ENCODE results near the gene PMPCA. TPM values are rescaled to one million over a fixed set of nuclear protein-coding genes. Genes with fewer than 3 reads are reported as not detected.

PMPCA gene
- total RNA-seq, 4 donors from 2014 or later = 22.8 to 43.9 (median 35.0) TPM

GRCh38 chr9:136412962-136413361, 2.5 kb downstream of the PMPCA start:
- no peaks in the 10 kb centered on the region for H3K9me3 ChIP-seq
- no peaks in the 10 kb centered on the region for H3K27me3 ChIP-seq
- H3K4me3 ChIP-seq = no peak overlapping the region
- intact Hi-C loops (cut with DNase I) = no loop called here
- TF ChIP-seq EP300 (IDR thresholded peaks at IDR 0.05) = no peak
- no peak for TF ChIP-seq CTCF (IDR thresholded peaks at IDR 0.05)
- TF ChIP-seq POLR2AphosphoS5 (IDR thresholded peaks at IDR 0.05) = no peak
- TF ChIP-seq POLR2A (IDR thresholded peaks at IDR 0.05; ENCODE audit: low read depth) = no peak
- no peak overlapping the region for H3K27ac ChIP-seq (replicated peaks in 1 of 4)
- peaks cover 22 to 40% (median 32%) of the 10 kb centered on the region in 4 donors for H3K4me1 ChIP-seq
- WGBS = 62% methylated on average over 8 of the region's 9 CpGs
- peaks cover 40 to 63% (median 57%) of the 10 kb centered on the region in 4 donors for H3K36me3 ChIP-seq
- no peak for DNase-seq (ENCODE audit: extremely low spot score)

GRCh38 chr9:136416427-136416826, 6.0 kb downstream of the PMPCA start:
- no peak for DNase-seq (ENCODE audit: extremely low spot score)
- intact Hi-C loops (cut with DNase I) = no loop called here
- WGBS = 91% methylated on average over 8 of the region's 8 CpGs

GRCh38 chr9:136416914-136417313, 6.5 kb downstream of the PMPCA start:
- no peaks in the 10 kb centered on the region for H3K27me3 ChIP-seq
- DNase-seq (ENCODE audit: extremely low spot score) = no peak
- peaks cover 74 to 100% (median 94%) of the 10 kb centered on the region in 4 donors for H3K36me3 ChIP-seq
- no peak for TF ChIP-seq CTCF (IDR thresholded peaks at IDR 0.05)
- TF ChIP-seq EP300 (IDR thresholded peaks at IDR 0.05) = no peak
- TF ChIP-seq POLR2A (IDR thresholded peaks at IDR 0.05; ENCODE audit: low read depth) = no peak
- no peak for TF ChIP-seq POLR2AphosphoS5 (IDR thresholded peaks at IDR 0.05)
- no peak overlapping the region for H3K4me3 ChIP-seq
- 91% methylated on average over 18 of the region's 19 CpGs for WGBS
- H3K27ac ChIP-seq (replicated peaks in 1 of 4) = no peak overlapping the region
- H3K4me1 ChIP-seq = peaks cover 1 to 10% (median 5%) of the 10 kb centered on the region in 4 donors
- no peaks in the 10 kb centered on the region for H3K9me3 ChIP-seq
- intact Hi-C loops (cut with DNase I) = no loop called here

More at GRCh38 chr9:136416427-136416826, 6.0 kb downstream of the PMPCA start:
- TF ChIP-seq POLR2A (IDR thresholded peaks at IDR 0.05; ENCODE audit: low read depth) (no peak), POLR2AphosphoS5 (IDR thresholded peaks at IDR 0.05) (no peak)
- no peak overlapping the region for H3K27ac ChIP-seq (replicated peaks in 1 of 4)
- H3K4me1 ChIP-seq = peaks cover 6 to 15% (median 10%) of the 10 kb centered on the region in 4 donors
- no peaks in the 10 kb centered on the region for H3K9me3 ChIP-seq
- no peak overlapping the region for H3K4me3 ChIP-seq
- no peaks in the 10 kb centered on the region for H3K27me3 ChIP-seq
- peaks cover 69 to 97% (median 91%) of the 10 kb centered on the region in 4 donors for H3K36me3 ChIP-seq

- no peak overlapping the region for H3K4me3 ChIP-seq
- no peak overlapping the region for H3K27ac ChIP-seq (replicated peaks in 1 of 4)
- no peaks in the 10 kb centered on the region for H3K27me3 ChIP-seq
- intact Hi-C loops (cut with DNase I) = no loop called here
- no peaks in the 10 kb centered on the region for H3K9me3 ChIP-seq
- no peak for DNase-seq (ENCODE audit: extremely low spot score)
- TF ChIP-seq POLR2A (IDR thresholded peaks at IDR 0.05; ENCODE audit: low read depth) (no peak), CTCF (IDR thresholded peaks at IDR 0.05) (no peak), EP300 (IDR thresholded peaks at IDR 0.05) (no peak), POLR2AphosphoS5 (IDR thresholded peaks at IDR 0.05) (no peak)
- H3K36me3 ChIP-seq = peaks cover 88 to 100% (median 99%) of the 10 kb centered on the region in 4 donors
- 89% methylated on average over 48 of the region's 48 CpGs for WGBS
- H3K4me1 ChIP-seq = no peaks in the 10 kb centered on the region
These were observed 8.0 kb downstream of the PMPCA start for GRCh38 chr9:136418182-136419091.

GRCh38 chr9:136419092-136419420, 8.6 kb downstream of the PMPCA start:
- H3K9me3 ChIP-seq = no peaks in the 10 kb centered on the region
- TF ChIP-seq POLR2AphosphoS5 (IDR thresholded peaks at IDR 0.05) (no peak), EP300 (IDR thresholded peaks at IDR 0.05) (no peak)
- no peak overlapping the region for H3K4me3 ChIP-seq
- intact Hi-C loops (cut with DNase I) = no loop called here
- 88% methylated on average over 12 of the region's 12 CpGs for WGBS
- H3K27ac ChIP-seq (replicated peaks in 1 of 4) = no peak overlapping the region
- H3K4me1 ChIP-seq = no peaks in the 10 kb centered on the region
- no peak for DNase-seq (ENCODE audit: extremely low spot score)
- no peaks in the 10 kb centered on the region for H3K27me3 ChIP-seq
- peaks cover 87 to 100% (median 99%) of the 10 kb centered on the region in 4 donors for H3K36me3 ChIP-seq

Data from esophagus muscularis mucosa (tissue), 4 donors.